AG09309 (cell line): ENCODE data around the gene SLC45A2.

Experiments used
- DNase-seq: peaks from one replicate; pipeline ENCODE4 v3.0.0-alpha.2; 2010; ENCODE audit warnings: low read depth
- H3K4me3 ChIP-seq: 2 replicates; pipeline ENCODE4 v1.5.1; 2011; ENCODE audit warnings: mild to moderate bottlenecking, low read depth, low read length, moderate library complexity; ENCODE audit not compliant: control insufficient read depth
- CTCF ChIP-seq: IDR thresholded peaks from 2 replicates; pipeline ENCODE4 v1.5.1; 2011; ENCODE audit warnings: mild to moderate bottlenecking, low read depth, low read length, inconsistent platforms; ENCODE audit not compliant: insufficient read depth, control insufficient read depth; ENCODE audit errors: missing control alignments

SLC45A2 gene

DNA sequence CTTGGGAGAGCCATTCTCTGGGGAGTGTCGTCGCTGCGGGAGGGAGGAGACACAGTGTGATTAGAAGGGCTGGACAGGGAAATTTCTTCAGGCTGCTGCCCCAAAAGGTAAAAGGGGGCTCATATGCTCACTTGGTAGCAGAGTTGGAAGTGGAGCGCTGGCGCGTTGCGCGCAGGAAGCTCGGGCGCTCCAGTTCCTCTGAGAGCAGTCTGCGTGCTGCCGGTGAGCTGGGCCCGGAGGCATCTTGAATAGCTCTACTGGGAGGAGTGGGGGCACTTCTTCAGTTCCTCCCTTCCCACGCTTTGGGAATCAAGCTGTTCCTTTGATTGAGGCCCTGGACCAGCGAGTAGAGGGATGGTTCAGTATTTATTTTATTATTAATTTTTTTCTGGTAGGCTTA, 45.6 kb downstream of the SLC45A2 start:
- H3K4me3 ChIP-seq: no peak overlapping the region
- no peak for DNase-seq

DNA sequence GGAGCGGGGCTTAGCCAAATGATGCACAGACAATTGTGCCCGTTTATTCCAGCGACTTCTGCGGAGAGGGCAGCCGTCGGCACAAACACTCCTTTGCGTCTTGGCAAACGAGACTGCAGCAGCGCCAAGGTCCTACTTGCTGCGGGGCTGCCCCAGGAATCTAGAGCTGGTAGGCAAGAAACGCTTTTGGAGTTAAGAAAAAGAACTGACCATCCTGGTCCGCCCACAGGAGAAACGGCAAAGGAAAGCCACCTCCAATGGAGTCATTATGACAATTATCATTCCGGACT, 46.0 kb downstream of the SLC45A2 start:
- no peak overlapping the region for H3K4me3 ChIP-seq
- no peak for DNase-seq
- no peak for TF ChIP-seq CTCF

More for the DNA sequence above, 45.6 kb downstream of the SLC45A2 start:
- TF ChIP-seq CTCF: no peak

GRCh38 chr5:33937707-33938506, 46.6 kb downstream of the SLC45A2 start:
- no peak overlapping the region for H3K4me3 ChIP-seq
- no peak for TF ChIP-seq CTCF
- DNase-seq: no peak

- DNase-seq: no peak
- no peak for TF ChIP-seq CTCF
- H3K4me3 ChIP-seq: no peak overlapping the region
Measured at GRCh38 chr5:33937017-33937706, 47.3 kb downstream of the SLC45A2 start.

- DNase-seq: no peak
- TF ChIP-seq CTCF: no peak
- peak within 1 kb of the TSS; percentile 48 for H3K4me3 ChIP-seq
Measured at GRCh38 chr5:33936381-33937016, 48.0 kb downstream of the SLC45A2 start, which contains the start of gene RXFP3. Gene RXFP3 (plus strand): TSS chr5:33936386. CDS start chr5:33936741, 355 bp downstream.

- peak overlapping the region; percentile 48 for H3K4me3 ChIP-seq
- no peak for DNase-seq
- TF ChIP-seq CTCF: no peak
Measured at GRCh38 chr5:33936004-33936380, 48.5 kb downstream of the SLC45A2 start.
